ENCODE measurements around the gene CEACAM21.
A peak's percentile ranks its signal among the peaks of the same experiment; 100 is the strongest.

The CEACAM21 gene

GRCh38 chr19:41543582-41543981 lies 32.4 kb upstream of the CEACAM21 start:
- H3K36me3 Mint-ChIP-seq, result peaks cover 5% of the 10 kb centered on the region
- no peaks in the 10 kb centered on the region for H3K27me3 Mint-ChIP-seq
- peak overlapping the region; percentile 100 for H3K27ac Mint-ChIP-seq
- no peaks in the 10 kb centered on the region for H3K9me3 Mint-ChIP-seq
- H3K4me3 Mint-ChIP-seq, result peak overlapping the region; percentile 67
- peaks cover 69% of the 10 kb centered on the region for H3K4me1 Mint-ChIP-seq

- no peaks in the 10 kb centered on the region for H3K27me3 Mint-ChIP-seq
- H3K4me1 Mint-ChIP-seq, result peaks cover 73% of the 10 kb centered on the region
- H3K27ac Mint-ChIP-seq, result peak overlapping the region; percentile 100
- H3K36me3 Mint-ChIP-seq, result peaks cover 5% of the 10 kb centered on the region
- H3K9me3 Mint-ChIP-seq, result no peaks in the 10 kb centered on the region
- peak overlapping the region; percentile 91 for H3K4me3 Mint-ChIP-seq
Observed at GRCh38 chr19:41545547-41545946, 30.4 kb upstream of the CEACAM21 start.

- Mint-ChIP-seq H3K36me3 (peaks cover 10% of the 10 kb centered on the region), H3K4me3 (peak overlapping the region; percentile 91), H3K27ac (peak overlapping the region; percentile 100), H3K27me3 (no peaks in the 10 kb centered on the region), H3K4me1 (peaks cover 73% of the 10 kb centered on the region), H3K9me3 (no peaks in the 10 kb centered on the region)
Observed at GRCh38 chr19:41546386-41546789, 29.6 kb upstream of the CEACAM21 start.

GRCh38 chr19:41546961-41547360 lies 29.0 kb upstream of the CEACAM21 start:
- Mint-ChIP-seq H3K27me3 (no peaks in the 10 kb centered on the region), H3K9me3 (no peaks in the 10 kb centered on the region), H3K36me3 (peaks cover 14% of the 10 kb centered on the region), H3K4me1 (peaks cover 72% of the 10 kb centered on the region), H3K4me3 (peak overlapping the region; percentile 91), H3K27ac (peak overlapping the region; percentile 100)

GRCh38 chr19:41547569-41547968 lies 28.4 kb upstream of the CEACAM21 start:
- peaks cover 17% of the 10 kb centered on the region for H3K36me3 Mint-ChIP-seq
- H3K27me3 Mint-ChIP-seq, result no peaks in the 10 kb centered on the region
- peaks cover 70% of the 10 kb centered on the region for H3K4me1 Mint-ChIP-seq
- peak overlapping the region; percentile 91 for H3K4me3 Mint-ChIP-seq
- no peaks in the 10 kb centered on the region for H3K9me3 Mint-ChIP-seq
- peak overlapping the region; percentile 100 for H3K27ac Mint-ChIP-seq

- Mint-ChIP-seq H3K9me3 (no peaks in the 10 kb centered on the region), H3K27me3 (no peaks in the 10 kb centered on the region), H3K27ac (peak overlapping the region; percentile 100), H3K4me1 (peaks cover 70% of the 10 kb centered on the region), H3K4me3 (peak overlapping the region; percentile 91), H3K36me3 (peaks cover 18% of the 10 kb centered on the region)
Observed at GRCh38 chr19:41548047-41548446, 27.9 kb upstream of the CEACAM21 start.

GRCh38 chr19:41548954-41549688 lies 26.8 kb upstream of the CEACAM21 start:
- no peaks in the 10 kb centered on the region for H3K27me3 Mint-ChIP-seq
- peak overlapping the region; percentile 98 for H3K4me3 Mint-ChIP-seq
- peaks cover 22% of the 10 kb centered on the region for H3K36me3 Mint-ChIP-seq
- no peaks in the 10 kb centered on the region for H3K9me3 Mint-ChIP-seq
- H3K4me1 Mint-ChIP-seq, result peaks cover 67% of the 10 kb centered on the region
- H3K27ac Mint-ChIP-seq, result peak overlapping the region; percentile 98

GRCh38 chr19:41549884-41550283 lies 26.1 kb upstream of the CEACAM21 start:
- H3K36me3 Mint-ChIP-seq, result peaks cover 25% of the 10 kb centered on the region
- peak overlapping the region; percentile 100 for H3K27ac Mint-ChIP-seq
- H3K27me3 Mint-ChIP-seq, result no peaks in the 10 kb centered on the region
- H3K9me3 Mint-ChIP-seq, result no peaks in the 10 kb centered on the region
- H3K4me3 Mint-ChIP-seq, result peak overlapping the region; percentile 98
- H3K4me1 Mint-ChIP-seq, result peaks cover 68% of the 10 kb centered on the region

- H3K36me3 Mint-ChIP-seq, result peaks cover 31% of the 10 kb centered on the region
- H3K4me1 Mint-ChIP-seq, result peaks cover 68% of the 10 kb centered on the region
- no peaks in the 10 kb centered on the region for H3K27me3 Mint-ChIP-seq
- H3K9me3 Mint-ChIP-seq, result no peaks in the 10 kb centered on the region
- H3K4me3 Mint-ChIP-seq, result peak overlapping the region; percentile 98
- H3K27ac Mint-ChIP-seq, result peak overlapping the region; percentile 100
Observed at GRCh38 chr19:41551212-41551610, 24.8 kb upstream of the CEACAM21 start.

GRCh38 chr19:41551711-41552110 lies 24.3 kb upstream of the CEACAM21 start:
- H3K9me3 Mint-ChIP-seq, result no peaks in the 10 kb centered on the region
- H3K4me1 Mint-ChIP-seq, result peaks cover 68% of the 10 kb centered on the region
- peaks cover 34% of the 10 kb centered on the region for H3K36me3 Mint-ChIP-seq
- no peaks in the 10 kb centered on the region for H3K27me3 Mint-ChIP-seq
- H3K27ac Mint-ChIP-seq, result peak overlapping the region; percentile 100
- H3K4me3 Mint-ChIP-seq, result peak overlapping the region; percentile 98

GRCh38 chr19:41552558-41552957 lies 23.4 kb upstream of the CEACAM21 start:
- Mint-ChIP-seq H3K27ac (peak overlapping the region; percentile 100), H3K36me3 (peaks cover 38% of the 10 kb centered on the region), H3K27me3 (no peaks in the 10 kb centered on the region), H3K4me1 (peaks cover 68% of the 10 kb centered on the region), H3K4me3 (peak overlapping the region; percentile 98), H3K9me3 (no peaks in the 10 kb centered on the region)

- Mint-ChIP-seq H3K4me1 (peaks cover 68% of the 10 kb centered on the region), H3K4me3 (peak overlapping the region; percentile 98), H3K27me3 (no peaks in the 10 kb centered on the region), H3K9me3 (no peaks in the 10 kb centered on the region), H3K27ac (peak overlapping the region; percentile 100), H3K36me3 (peaks cover 40% of the 10 kb centered on the region)
Observed at GRCh38 chr19:41553804-41554203, 22.2 kb upstream of the CEACAM21 start.

GRCh38 chr19:41554907-41555306 lies 21.1 kb upstream of the CEACAM21 start:
- Mint-ChIP-seq H3K36me3 (peaks cover 42% of the 10 kb centered on the region), H3K4me1 (peaks cover 74% of the 10 kb centered on the region), H3K27ac (peak overlapping the region; percentile 89), H3K9me3 (no peaks in the 10 kb centered on the region), H3K27me3 (no peaks in the 10 kb centered on the region), H3K4me3 (peak overlapping the region; percentile 55)

- H3K4me1 Mint-ChIP-seq, result peaks cover 82% of the 10 kb centered on the region
- no peaks in the 10 kb centered on the region for H3K27me3 Mint-ChIP-seq
- H3K36me3 Mint-ChIP-seq, result peaks cover 43% of the 10 kb centered on the region
- no peaks in the 10 kb centered on the region for H3K9me3 Mint-ChIP-seq
- peak overlapping the region; percentile 55 for H3K4me3 Mint-ChIP-seq
- peak overlapping the region; percentile 89 for H3K27ac Mint-ChIP-seq
Observed at GRCh38 chr19:41555748-41556147, 20.2 kb upstream of the CEACAM21 start.

GRCh38 chr19:41563854-41564514 lies 12.0 kb upstream of the CEACAM21 start:
- Mint-ChIP-seq H3K4me3 (peak overlapping the region; percentile 83), H3K4me1 (peaks cover 89% of the 10 kb centered on the region), H3K9me3 (no peaks in the 10 kb centered on the region), H3K27me3 (no peaks in the 10 kb centered on the region), H3K27ac (peak overlapping the region; percentile 87), H3K36me3 (peaks cover 13% of the 10 kb centered on the region)

Data from activated naive CD4-positive, alpha-beta T cell treated with anti-CD3 and anti-CD28 coated beads, Interleukin-2, amount 50 U/mL, for 24 hours (primary cell).